HG03354 (cell line): ENCODE data around the gene CYP24A1.
A peak's percentile ranks its signal among the peaks of the same experiment; 100 is the strongest.

Experiments used
- ATAC-seq: cut with Tn5 transposase; IDR thresholded peaks from one replicate; pipeline ENCODE4 v1.9.1; 2021; ENCODE audit warnings: mild to moderate bottlenecking; ENCODE audit not compliant: unreplicated experiment, poor library complexity, severe bottlenecking

CYP24A1 gene

DNA sequence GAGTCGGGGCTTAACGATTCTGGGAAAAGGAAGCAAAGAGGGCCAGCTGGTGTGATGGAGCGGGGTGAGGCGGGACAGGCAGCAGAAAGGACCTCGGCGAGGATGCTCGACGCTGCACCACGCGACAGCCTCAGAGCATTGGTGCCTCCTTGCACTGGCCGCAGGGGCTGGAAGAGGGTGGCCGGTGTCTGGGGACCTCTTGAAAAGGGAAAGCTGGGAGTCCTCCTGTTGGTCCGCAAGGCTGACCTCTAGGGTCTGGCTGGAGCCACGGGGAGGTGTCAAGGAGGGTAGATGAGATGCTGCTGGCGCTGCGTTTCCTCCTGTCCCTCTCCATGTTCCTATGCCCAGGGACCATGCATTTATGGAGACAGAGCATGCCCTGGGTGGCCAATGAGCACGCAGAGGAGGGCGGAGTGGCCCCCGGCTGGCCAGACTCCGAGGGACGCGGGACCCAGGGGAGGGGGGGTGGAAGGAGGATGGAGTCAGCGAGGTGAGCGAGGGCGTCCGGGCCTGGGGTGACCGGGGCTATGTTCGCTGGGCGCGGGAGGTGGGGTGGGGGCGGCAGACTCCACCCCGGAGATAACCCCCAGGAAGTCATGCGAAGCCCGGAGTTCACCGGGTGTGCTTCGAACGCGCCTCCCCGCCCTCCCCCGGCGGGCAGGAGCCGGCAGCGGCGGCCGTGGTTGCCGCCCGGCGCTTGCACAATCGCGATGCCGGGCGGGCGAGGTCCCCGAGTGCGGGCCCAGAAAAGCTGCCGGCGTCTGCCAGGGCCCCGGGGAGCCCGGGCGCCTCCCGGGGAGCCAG, at the start of gene CYP24A1:
TSS of gene CYP24A1 (minus strand) at position 334 of the 804 bp plus-strand sequence. CDS start 407 bp downstream, outside the sequence.
- ATAC-seq = no peak

GRCh38 chr20:54223285-54223684, 49.5 kb upstream of the CYP24A1 start:
- no peak for ATAC-seq

GRCh38 chr20:54221996-54222890, 48.5 kb upstream of the CYP24A1 start:
- ATAC-seq = no peak

- peak; percentile 75 for ATAC-seq
Observed at GRCh38 chr20:54221353-54221752, 47.6 kb upstream of the CYP24A1 start.

DNA sequence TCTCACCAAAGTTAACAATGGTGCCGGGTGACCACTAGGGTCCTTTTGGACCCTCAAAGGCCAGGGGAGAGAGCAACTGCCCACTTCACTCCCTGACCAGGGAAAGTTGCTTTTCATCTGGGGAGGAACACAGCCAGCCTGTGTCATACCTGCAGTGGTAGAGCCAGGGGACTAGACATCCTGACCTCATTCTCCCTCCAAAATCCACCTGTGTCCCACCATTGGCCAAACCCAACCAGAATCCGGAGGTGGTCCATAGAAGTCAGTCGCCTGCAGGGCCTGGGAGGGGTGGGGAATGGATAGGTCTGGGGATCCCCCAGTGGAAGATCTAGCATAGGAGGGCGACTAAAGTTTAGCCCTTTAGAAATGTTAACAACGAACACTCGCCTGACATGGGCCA, 46.9 kb upstream of the CYP24A1 start:
- ATAC-seq = no peak

GRCh38 chr20:54219751-54220426, 46.1 kb upstream of the CYP24A1 start:
- no peak for ATAC-seq

GRCh38 chr20:54218470-54218869, 44.7 kb upstream of the CYP24A1 start:
- ATAC-seq = no peak

GRCh38 chr20:54217762-54218161, 44.0 kb upstream of the CYP24A1 start:
- no peak for ATAC-seq

- ATAC-seq = no peak
Observed at GRCh38 chr20:54215157-54215789, 41.5 kb upstream of the CYP24A1 start.

- ATAC-seq = no peak
Observed at GRCh38 chr20:54214566-54214965, 40.8 kb upstream of the CYP24A1 start.

DNA sequence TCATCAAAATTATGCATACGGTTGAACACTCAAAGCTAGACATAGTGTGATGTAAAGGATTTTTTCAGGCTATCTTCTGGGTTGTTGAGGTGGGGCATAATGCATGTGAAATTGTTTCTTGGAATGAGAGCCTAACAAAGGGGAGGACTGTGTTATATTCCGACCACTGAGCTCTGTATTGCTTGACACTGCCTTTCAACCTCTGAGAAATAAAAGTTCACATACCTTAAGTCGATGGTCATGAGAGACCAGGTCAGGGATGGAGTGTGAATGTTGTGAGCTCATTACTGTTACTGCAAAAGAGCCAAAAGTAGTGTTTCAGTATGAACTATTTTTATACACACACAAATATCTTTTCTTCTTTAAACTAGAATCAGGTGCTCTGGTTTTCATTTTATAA, 39.1 kb upstream of the CYP24A1 start:
- ATAC-seq = no peak

GRCh38 chr20:54212226-54212625, 38.4 kb upstream of the CYP24A1 start:
- ATAC-seq = no peak

GRCh38 chr20:54209216-54209813, 35.5 kb upstream of the CYP24A1 start:
- ATAC-seq = no peak

DNA sequence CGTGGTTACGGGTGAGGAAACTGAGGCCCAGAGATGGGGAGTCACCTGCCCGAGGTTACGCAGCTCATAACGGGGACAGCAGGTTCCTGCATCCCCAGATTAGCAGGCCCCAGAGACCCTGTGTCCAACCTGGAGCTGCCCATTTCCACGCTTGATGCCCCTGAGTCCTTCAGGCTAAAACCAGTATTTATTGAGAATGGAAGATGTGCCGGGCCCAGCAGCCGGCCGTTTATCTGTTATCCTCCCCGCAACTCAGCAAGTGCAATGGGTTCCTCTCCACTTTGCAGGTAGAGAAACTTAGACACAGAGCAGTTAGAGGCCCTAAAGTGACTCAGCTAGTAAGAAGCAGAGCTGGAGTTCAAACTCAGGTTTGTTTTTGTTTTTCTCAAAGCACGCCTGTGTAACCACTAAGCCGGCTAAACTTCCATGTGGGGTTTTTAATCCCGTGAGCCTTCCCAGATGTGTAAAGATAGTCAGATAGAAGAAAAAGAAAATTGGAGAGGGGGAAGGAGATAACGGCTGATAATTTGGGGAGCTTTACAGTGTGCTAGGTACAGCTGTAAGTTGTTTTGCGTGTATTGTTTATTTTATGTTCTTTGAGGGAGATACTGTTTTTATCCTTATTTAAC, 34.9 kb upstream of the CYP24A1 start:
- peak; percentile 28 for ATAC-seq

DNA sequence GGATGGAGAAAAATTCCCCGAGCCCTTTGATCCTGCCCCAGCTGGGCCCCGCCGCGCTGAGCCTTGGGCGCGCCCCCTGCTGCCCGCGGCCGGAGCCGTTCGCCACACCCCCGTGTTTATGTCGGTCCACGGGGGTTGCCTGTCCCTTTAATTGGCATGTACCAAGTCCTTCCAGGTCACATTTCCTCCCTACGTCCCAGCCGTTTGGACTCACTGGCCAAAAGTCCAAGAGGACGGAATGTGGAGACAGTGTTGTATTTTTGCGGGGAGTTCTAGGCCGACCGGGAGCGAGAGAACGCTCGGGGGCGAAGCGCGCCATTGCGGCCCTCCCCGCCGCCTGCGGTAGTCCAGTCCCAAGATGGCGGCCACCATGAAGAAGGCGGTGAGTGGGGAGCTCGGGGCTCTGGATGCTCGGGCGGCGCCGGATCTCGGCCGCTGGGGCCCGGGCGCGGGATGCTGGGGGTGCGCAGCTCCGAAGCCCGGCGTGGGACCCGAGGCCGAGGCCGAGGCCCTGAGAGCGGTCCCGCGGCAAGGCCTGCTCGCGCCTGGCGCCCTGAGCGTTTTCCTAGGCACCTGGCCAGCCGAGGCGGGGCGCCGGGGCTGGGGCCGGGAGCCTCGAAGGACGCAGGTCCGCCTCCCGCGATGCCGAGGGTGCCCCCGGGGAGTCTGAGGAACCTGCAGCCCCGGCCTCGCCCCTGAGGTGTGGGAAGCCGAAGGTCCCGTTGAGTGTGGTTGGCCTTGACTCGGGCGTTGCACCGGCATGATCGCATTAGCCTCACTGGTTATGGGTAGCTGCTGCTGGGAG, 34.2 kb upstream of the CYP24A1 start, which contains the start of gene PFDN4:
TSS of gene PFDN4 (plus strand) at position 345 of the 805 bp plus-strand sequence. CDS start at position 359, 14 bp downstream.
- ATAC-seq = peak; percentile 97

- ATAC-seq = no peak
Observed at GRCh38 chr20:54207053-54207742, 33.4 kb upstream of the CYP24A1 start.

GRCh38 chr20:54205450-54205849, 31.7 kb upstream of the CYP24A1 start:
- no peak for ATAC-seq
